T-helper 1 cell treated with Interleukin-12 subunit alpha and Interleukin-12 subunit beta and Interleukin-4 antibody, amounts not matched to agents 30 μg/mL and 1 μg/mL, for 36 hours (primary cell): ENCODE data around the gene TMBIM4.
"Not testable (repeated sequence)": the region's sequence is repeated elsewhere in the genome, so short reads cannot be mapped to it uniquely, and the experiment has no call there.

Source experiments
- H3K27ac Mint-ChIP-seq: one replicate; pipeline ENCODE4 v1.8.0; 2021; ENCODE audit warnings: mild to moderate bottlenecking, mixed read lengths
- H3K27me3 Mint-ChIP-seq: one replicate; pipeline ENCODE4 v1.8.0; 2021; ENCODE audit warnings: low read depth, mixed read lengths
- H3K36me3 Mint-ChIP-seq: one replicate; pipeline ENCODE4 v1.8.0; 2021; ENCODE audit warnings: low read depth, mixed read lengths
- H3K4me1 Mint-ChIP-seq: one replicate; pipeline ENCODE4 v1.8.0; 2021; ENCODE audit warnings: low read depth, mixed read lengths
- H3K4me3 Mint-ChIP-seq: one replicate; pipeline ENCODE4 v1.8.0; 2021; ENCODE audit warnings: mild to moderate bottlenecking, moderate library complexity, mixed read lengths
- H3K9me3 Mint-ChIP-seq: one replicate; pipeline ENCODE4 v1.8.0; 2021; ENCODE audit warnings: mixed read lengths

Gene TMBIM4

GRCh38 chr12:66169221-66170170 is at the start of gene TMBIM4:
Gene TMBIM4, minus strand, starts transcription at chr12:66169996. Its CDS starts 45 bp downstream, at chr12:66169951.
- Mint-ChIP-seq H3K4me1 (peaks cover 23% of the 10 kb centered on the region), H3K9me3 (peaks cover 16% of the 10 kb centered on the region), H3K27me3 (peaks cover 3% of the 10 kb centered on the region)

GRCh38 chr12:66217342-66217917 is 47.6 kb upstream of the TMBIM4 start:
- Mint-ChIP-seq H3K27ac (no peak overlapping the region), H3K27me3 (peaks cover 3% of the 10 kb centered on the region), H3K4me3 (no peak overlapping the region), H3K4me1 (peaks cover 3% of the 10 kb centered on the region), H3K9me3 (peaks cover 12% of the 10 kb centered on the region), H3K36me3 (peaks cover 12% of the 10 kb centered on the region)

More at GRCh38 chr12:66169221-66170170, at the start of gene TMBIM4:
- peak within 1 kb of the TSS; percentile 95 for H3K4me3 Mint-ChIP-seq
- H3K36me3 Mint-ChIP-seq = peaks cover 33% of the 10 kb centered on the region
- peak within 1 kb of the TSS; percentile 97 for H3K27ac Mint-ChIP-seq

- not testable (repeated sequence) for H3K27ac Mint-ChIP-seq, H3K9me3 Mint-ChIP-seq, H3K27me3 Mint-ChIP-seq, H3K4me1 Mint-ChIP-seq, H3K4me3 Mint-ChIP-seq
- peaks cover 16% of the 10 kb centered on the region for H3K36me3 Mint-ChIP-seq
Measured at GRCh38 chr12:66213011-66213410, 43.2 kb upstream of the TMBIM4 start.

- not testable (repeated sequence) for H3K27ac Mint-ChIP-seq, H3K4me1 Mint-ChIP-seq, H3K4me3 Mint-ChIP-seq
Measured at GRCh38 chr12:66211573-66211972, 41.8 kb upstream of the TMBIM4 start.

GRCh38 chr12:66210840-66211239 is 41.0 kb upstream of the TMBIM4 start:
- peaks cover 4% of the 10 kb centered on the region for H3K4me1 Mint-ChIP-seq
- peaks cover 4% of the 10 kb centered on the region for H3K9me3 Mint-ChIP-seq
- H3K27ac Mint-ChIP-seq = no peak overlapping the region
- H3K36me3 Mint-ChIP-seq = peaks cover 17% of the 10 kb centered on the region
- peaks cover 5% of the 10 kb centered on the region for H3K27me3 Mint-ChIP-seq
- H3K4me3 Mint-ChIP-seq = no peak overlapping the region

More at GRCh38 chr12:66211573-66211972, 41.8 kb upstream of the TMBIM4 start:
- peaks cover 18% of the 10 kb centered on the region for H3K36me3 Mint-ChIP-seq
- H3K9me3 Mint-ChIP-seq, H3K27me3 Mint-ChIP-seq: not testable (repeated sequence)

- Mint-ChIP-seq H3K4me3 (no peak overlapping the region), H3K4me1 (peaks cover 12% of the 10 kb centered on the region), H3K27me3 (peaks cover 1% of the 10 kb centered on the region), H3K36me3 (peaks cover 11% of the 10 kb centered on the region), H3K27ac (no peak overlapping the region), H3K9me3 (peaks cover 4% of the 10 kb centered on the region)
Measured at GRCh38 chr12:66206141-66206540, 36.3 kb upstream of the TMBIM4 start.

GRCh38 chr12:66203820-66204219 is 34.0 kb upstream of the TMBIM4 start:
- H3K4me3 Mint-ChIP-seq = peak overlapping the region; percentile 15
- H3K27me3 Mint-ChIP-seq = no peaks in the 10 kb centered on the region
- H3K27ac Mint-ChIP-seq = peak overlapping the region; percentile 81
- H3K36me3 Mint-ChIP-seq = peaks cover 16% of the 10 kb centered on the region
- H3K9me3 Mint-ChIP-seq = peaks cover 16% of the 10 kb centered on the region
- peaks cover 12% of the 10 kb centered on the region for H3K4me1 Mint-ChIP-seq

GRCh38 chr12:66199831-66200509 is 30.2 kb upstream of the TMBIM4 start:
- Mint-ChIP-seq H3K9me3 (peaks cover 12% of the 10 kb centered on the region), H3K4me3 (no peak overlapping the region), H3K27ac (no peak overlapping the region), H3K36me3 (peaks cover 14% of the 10 kb centered on the region), H3K4me1 (peaks cover 32% of the 10 kb centered on the region), H3K27me3 (peaks cover 1% of the 10 kb centered on the region)

GRCh38 chr12:66199141-66199540 is 29.3 kb upstream of the TMBIM4 start:
- H3K27ac Mint-ChIP-seq = no peak overlapping the region
- peaks cover 15% of the 10 kb centered on the region for H3K36me3 Mint-ChIP-seq
- H3K4me1 Mint-ChIP-seq = peaks cover 31% of the 10 kb centered on the region
- peaks cover 12% of the 10 kb centered on the region for H3K9me3 Mint-ChIP-seq
- peaks cover 3% of the 10 kb centered on the region for H3K27me3 Mint-ChIP-seq
- H3K4me3 Mint-ChIP-seq = no peak overlapping the region

- Mint-ChIP-seq H3K9me3 (peaks cover 12% of the 10 kb centered on the region), H3K36me3 (peaks cover 15% of the 10 kb centered on the region), H3K27me3 (peaks cover 3% of the 10 kb centered on the region), H3K4me3 (no peak overlapping the region), H3K4me1 (peaks cover 24% of the 10 kb centered on the region), H3K27ac (peak overlapping the region; percentile 7)
Measured at GRCh38 chr12:66197495-66197921, 27.7 kb upstream of the TMBIM4 start.

- Mint-ChIP-seq H3K27ac (peak overlapping the region; percentile 70), H3K4me1 (peaks cover 24% of the 10 kb centered on the region), H3K36me3 (peaks cover 15% of the 10 kb centered on the region), H3K9me3 (peaks cover 12% of the 10 kb centered on the region), H3K4me3 (peak overlapping the region; percentile 62), H3K27me3 (peaks cover 3% of the 10 kb centered on the region)
Measured at GRCh38 chr12:66196806-66197205, 27.0 kb upstream of the TMBIM4 start.

- peaks cover 17% of the 10 kb centered on the region for H3K27me3 Mint-ChIP-seq
- no peak overlapping the region for H3K27ac Mint-ChIP-seq
- H3K4me1 Mint-ChIP-seq = peaks cover 37% of the 10 kb centered on the region
- peaks cover 5% of the 10 kb centered on the region for H3K9me3 Mint-ChIP-seq
- H3K4me3 Mint-ChIP-seq = no peak overlapping the region
- peaks cover 11% of the 10 kb centered on the region for H3K36me3 Mint-ChIP-seq
Measured at GRCh38 chr12:66195242-66195641, 25.4 kb upstream of the TMBIM4 start.

GRCh38 chr12:66194122-66194521 is 24.3 kb upstream of the TMBIM4 start:
- H3K9me3 Mint-ChIP-seq = no peaks in the 10 kb centered on the region
- H3K27ac Mint-ChIP-seq = no peak overlapping the region
- H3K27me3 Mint-ChIP-seq = peaks cover 18% of the 10 kb centered on the region
- peaks cover 6% of the 10 kb centered on the region for H3K36me3 Mint-ChIP-seq
- H3K4me3 Mint-ChIP-seq = no peak overlapping the region
- H3K4me1 Mint-ChIP-seq = peaks cover 40% of the 10 kb centered on the region

- Mint-ChIP-seq H3K9me3 (no peaks in the 10 kb centered on the region), H3K27ac (peak overlapping the region; percentile 22), H3K4me3 (no peak overlapping the region), H3K36me3 (peaks cover 3% of the 10 kb centered on the region), H3K27me3 (peaks cover 21% of the 10 kb centered on the region), H3K4me1 (peaks cover 43% of the 10 kb centered on the region)
Measured at GRCh38 chr12:66191547-66192126, 21.8 kb upstream of the TMBIM4 start.
